GM12872 (cell line): ENCODE measurements around the gene H19.

ENCODE experiments used
- TF ChIP-seq, protein P1 (sequence below): IDR thresholded peaks from 3 replicates; pipeline ENCODE4 v1.5.1; 2011; ENCODE audit warnings: low read depth, mild to moderate bottlenecking, low read length, moderate library complexity; ENCODE audit not compliant: insufficient read depth

The H19 gene

DNA sequence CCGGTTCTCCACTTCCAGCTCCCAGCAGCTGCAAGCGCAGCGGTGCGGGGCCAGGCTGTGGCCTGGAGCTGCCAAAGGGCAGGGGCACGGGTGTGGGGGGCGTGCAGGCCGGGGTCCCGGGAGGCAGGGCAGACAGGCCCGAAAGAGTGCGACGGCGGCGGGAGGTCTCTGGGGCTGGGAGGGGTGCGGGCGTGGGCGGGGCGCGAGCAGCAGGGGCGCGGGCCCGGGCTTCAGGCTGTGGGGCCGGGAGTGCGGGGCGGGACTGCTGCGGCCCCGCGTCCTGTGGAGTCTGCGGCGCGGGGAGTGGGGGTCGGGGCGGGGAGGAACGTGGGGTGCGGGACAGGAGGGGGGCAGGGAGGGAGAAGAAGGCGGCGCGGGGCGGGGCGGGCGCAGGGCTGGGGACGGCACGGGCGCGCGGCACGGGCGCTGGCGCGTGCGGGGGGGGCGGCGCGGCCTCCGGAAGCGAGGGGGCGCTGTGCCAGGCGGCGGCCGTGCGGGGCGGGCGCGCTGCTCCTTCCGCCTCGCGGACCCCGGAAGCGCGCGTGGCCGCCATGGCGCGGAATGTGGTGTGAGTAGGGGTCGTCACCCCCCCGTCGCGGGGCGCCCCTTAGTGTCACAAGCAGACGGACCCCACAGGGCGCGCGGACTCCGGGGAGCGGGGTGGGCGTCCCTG lies 50.7 kb downstream of the H19 start, which contains the start of gene MRPL23:
MRPL23 (plus strand) TSS at position 521 of the 673 bp plus-strand sequence; CDS start at position 552, 31 bp downstream.
- TF ChIP-seq, protein P1, sequence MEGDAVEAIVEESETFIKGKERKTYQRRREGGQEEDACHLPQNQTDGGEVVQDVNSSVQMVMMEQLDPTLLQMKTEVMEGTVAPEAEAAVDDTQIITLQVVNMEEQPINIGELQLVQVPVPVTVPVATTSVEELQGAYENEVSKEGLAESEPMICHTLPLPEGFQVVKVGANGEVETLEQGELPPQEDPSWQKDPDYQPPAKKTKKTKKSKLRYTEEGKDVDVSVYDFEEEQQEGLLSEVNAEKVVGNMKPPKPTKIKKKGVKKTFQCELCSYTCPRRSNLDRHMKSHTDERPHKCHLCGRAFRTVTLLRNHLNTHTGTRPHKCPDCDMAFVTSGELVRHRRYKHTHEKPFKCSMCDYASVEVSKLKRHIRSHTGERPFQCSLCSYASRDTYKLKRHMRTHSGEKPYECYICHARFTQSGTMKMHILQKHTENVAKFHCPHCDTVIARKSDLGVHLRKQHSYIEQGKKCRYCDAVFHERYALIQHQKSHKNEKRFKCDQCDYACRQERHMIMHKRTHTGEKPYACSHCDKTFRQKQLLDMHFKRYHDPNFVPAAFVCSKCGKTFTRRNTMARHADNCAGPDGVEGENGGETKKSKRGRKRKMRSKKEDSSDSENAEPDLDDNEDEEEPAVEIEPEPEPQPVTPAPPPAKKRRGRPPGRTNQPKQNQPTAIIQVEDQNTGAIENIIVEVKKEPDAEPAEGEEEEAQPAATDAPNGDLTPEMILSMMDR: no peak
